A673 (cell line): ENCODE results near the gene RIT2.

ENCODE experiments used
- EZH2 ChIP-seq: fragments of 200-600 bp; sonication (generic); IDR thresholded peaks from 2 replicates; pipeline ENCODE4 v1.6.1; 2017; ENCODE audit warnings: borderline replicate concordance, low read depth, mild to moderate bottlenecking, mixed read lengths, antibody characterized with exemption, low read length; ENCODE audit not compliant: poor library complexity, severe bottlenecking
- TF ChIP-seq, protein P1 (sequence below): fragments of 300-800, 200-600 bp; sonication (generic); conservative IDR thresholded peaks from 2 replicates; pipeline ENCODE4 v1.5.1; 2017; ENCODE audit warnings: low read depth, mild to moderate bottlenecking, antibody characterized with exemption, low read length, moderate library complexity, mixed read lengths

DNA sequence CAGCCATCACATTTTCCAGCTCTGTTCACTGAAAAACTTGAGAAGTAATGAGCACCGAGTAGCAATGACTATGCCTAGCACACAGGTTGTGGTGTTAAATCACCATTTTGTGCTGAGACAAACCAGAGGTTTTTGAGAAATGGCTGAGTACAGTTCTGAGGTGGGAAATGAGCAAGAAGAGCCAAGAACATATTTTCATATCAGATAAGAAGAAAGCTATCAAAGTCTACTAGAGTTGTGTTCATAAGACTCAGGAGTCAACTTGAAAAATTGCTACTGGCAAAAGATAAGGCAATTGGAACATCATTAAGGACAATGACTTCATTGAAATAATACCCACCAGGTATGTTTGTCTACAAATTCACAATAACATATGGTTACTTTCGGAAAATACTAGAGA, 108.1 kb downstream of the RIT2 start:
- no peak for TF ChIP-seq EZH2
- TF ChIP-seq, protein P1, sequence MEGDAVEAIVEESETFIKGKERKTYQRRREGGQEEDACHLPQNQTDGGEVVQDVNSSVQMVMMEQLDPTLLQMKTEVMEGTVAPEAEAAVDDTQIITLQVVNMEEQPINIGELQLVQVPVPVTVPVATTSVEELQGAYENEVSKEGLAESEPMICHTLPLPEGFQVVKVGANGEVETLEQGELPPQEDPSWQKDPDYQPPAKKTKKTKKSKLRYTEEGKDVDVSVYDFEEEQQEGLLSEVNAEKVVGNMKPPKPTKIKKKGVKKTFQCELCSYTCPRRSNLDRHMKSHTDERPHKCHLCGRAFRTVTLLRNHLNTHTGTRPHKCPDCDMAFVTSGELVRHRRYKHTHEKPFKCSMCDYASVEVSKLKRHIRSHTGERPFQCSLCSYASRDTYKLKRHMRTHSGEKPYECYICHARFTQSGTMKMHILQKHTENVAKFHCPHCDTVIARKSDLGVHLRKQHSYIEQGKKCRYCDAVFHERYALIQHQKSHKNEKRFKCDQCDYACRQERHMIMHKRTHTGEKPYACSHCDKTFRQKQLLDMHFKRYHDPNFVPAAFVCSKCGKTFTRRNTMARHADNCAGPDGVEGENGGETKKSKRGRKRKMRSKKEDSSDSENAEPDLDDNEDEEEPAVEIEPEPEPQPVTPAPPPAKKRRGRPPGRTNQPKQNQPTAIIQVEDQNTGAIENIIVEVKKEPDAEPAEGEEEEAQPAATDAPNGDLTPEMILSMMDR, result no peak
